ENCODE data around the gene SYTL3. TPM values are rescaled to one million over a fixed set of nuclear protein-coding genes. Genes with fewer than 3 reads are reported as not detected.

Gene SYTL3
- total RNA-seq, 4 donors from 2014 or later, result 2.8 to 5.1 (median 3.4) TPM

GRCh38 chr6:158781692-158782373, 132.0 kb downstream of the SYTL3 start:
- H3K9me3 ChIP-seq, result no peaks in the 10 kb centered on the region
- no peaks in the 10 kb centered on the region for H3K27me3 ChIP-seq
- H3K4me1 ChIP-seq, result peaks cover 23% of the 10 kb centered on the region
- no peak for TF ChIP-seq POLR2A (IDR thresholded peaks at IDR 0.05)
- no peak for TF ChIP-seq CTCF (IDR thresholded peaks at IDR 0.05)
- TF ChIP-seq EP300 (IDR thresholded peaks at IDR 0.05), result no peak
- no peak for TF ChIP-seq POLR2AphosphoS5 (IDR thresholded peaks at IDR 0.05)
- H3K27ac ChIP-seq, result peak overlapping the region; percentile 58
- H3K4me3 ChIP-seq, result no peak overlapping the region
- DNase-seq (ENCODE audit: low spot score in 2 of 2), result peak in 1 of 2 donors; percentile 58
- H3K36me3 ChIP-seq, result peaks cover 63% of the 10 kb centered on the region
- 75% methylated on average over 19 of the region's 19 CpGs for WGBS

- no peaks in the 10 kb centered on the region for H3K27me3 ChIP-seq
- no peak overlapping the region for H3K4me3 ChIP-seq
- no peak for TF ChIP-seq POLR2A (IDR thresholded peaks at IDR 0.05)
- TF ChIP-seq CTCF (IDR thresholded peaks at IDR 0.05), result no peak
- TF ChIP-seq POLR2AphosphoS5 (IDR thresholded peaks at IDR 0.05), result no peak
- no peak for TF ChIP-seq EP300 (IDR thresholded peaks at IDR 0.05)
- no peaks in the 10 kb centered on the region for H3K9me3 ChIP-seq
- 84% methylated on average over 9 of the region's 11 CpGs for WGBS
- H3K27ac ChIP-seq, result peak overlapping the region; percentile 58
- peak in 1 of 2 donors; percentile 20 for DNase-seq (ENCODE audit: low spot score in 2 of 2)
- peaks cover 65% of the 10 kb centered on the region for H3K36me3 ChIP-seq
- H3K4me1 ChIP-seq, result peaks cover 26% of the 10 kb centered on the region
Measured at GRCh38 chr6:158782432-158783166, 132.7 kb downstream of the SYTL3 start.

- Histone ChIP-seq H3K4me3 (no peak overlapping the region), H3K36me3 (peaks cover 67% of the 10 kb centered on the region), H3K9me3 (no peaks in the 10 kb centered on the region), H3K27me3 (no peaks in the 10 kb centered on the region), H3K4me1 (peaks cover 26% of the 10 kb centered on the region), H3K27ac (no peak overlapping the region)
- peak in 1 of 2 donors; percentile 55 for DNase-seq (ENCODE audit: low spot score in 2 of 2)
- 79% methylated on average over 3 of the region's 4 CpGs for WGBS
- no peak for TF ChIP-seq EP300 (IDR thresholded peaks at IDR 0.05)
Measured at GRCh38 chr6:158783167-158783450, 133.3 kb downstream of the SYTL3 start.

- WGBS, result 92% methylated on average over 5 of the region's 5 CpGs
- Histone ChIP-seq H3K9me3 (no peaks in the 10 kb centered on the region), H3K27ac (no peak overlapping the region), H3K36me3 (peaks cover 69% of the 10 kb centered on the region), H3K27me3 (no peaks in the 10 kb centered on the region), H3K4me3 (no peak overlapping the region), H3K4me1 (peaks cover 26% of the 10 kb centered on the region)
- DNase-seq (ENCODE audit: low spot score in 2 of 2), result no peak
- no peak for TF ChIP-seq POLR2A (IDR thresholded peaks at IDR 0.05)
- no peak for TF ChIP-seq POLR2AphosphoS5 (IDR thresholded peaks at IDR 0.05)
- TF ChIP-seq EP300 (IDR thresholded peaks at IDR 0.05), result no peak
- TF ChIP-seq CTCF (IDR thresholded peaks at IDR 0.05), result no peak
Measured at GRCh38 chr6:158783851-158784250, 134.0 kb downstream of the SYTL3 start.

- H3K4me1 ChIP-seq, result peaks cover 26% of the 10 kb centered on the region
- H3K27ac ChIP-seq, result no peak overlapping the region
- 74% methylated on average over 6 of the region's 6 CpGs for WGBS
Measured at GRCh38 chr6:158784505-158784904, 134.7 kb downstream of the SYTL3 start.

GRCh38 chr6:158785036-158785435, 135.2 kb downstream of the SYTL3 start:
- no peak for TF ChIP-seq EP300 (IDR thresholded peaks at IDR 0.05)
- no peak for TF ChIP-seq CTCF (IDR thresholded peaks at IDR 0.05)
- TF ChIP-seq POLR2AphosphoS5 (IDR thresholded peaks at IDR 0.05), result no peak
- TF ChIP-seq POLR2A (IDR thresholded peaks at IDR 0.05), result no peak
- no peaks in the 10 kb centered on the region for H3K9me3 ChIP-seq
- no peak overlapping the region for H3K27ac ChIP-seq
- DNase-seq (ENCODE audit: low spot score in 2 of 2), result no peak
- H3K4me1 ChIP-seq, result peaks cover 26% of the 10 kb centered on the region
- no peak overlapping the region for H3K4me3 ChIP-seq
- H3K36me3 ChIP-seq, result peaks cover 70% of the 10 kb centered on the region
- no peaks in the 10 kb centered on the region for H3K27me3 ChIP-seq
- WGBS, result 94% methylated on average over 12 of the region's 12 CpGs

More at GRCh38 chr6:158784505-158784904, 134.7 kb downstream of the SYTL3 start:
- no peak for DNase-seq (ENCODE audit: low spot score in 2 of 2)
- Histone ChIP-seq H3K4me3 (no peak overlapping the region), H3K9me3 (no peaks in the 10 kb centered on the region), H3K36me3 (peaks cover 70% of the 10 kb centered on the region), H3K27me3 (no peaks in the 10 kb centered on the region)
- TF ChIP-seq POLR2A (IDR thresholded peaks at IDR 0.05), result no peak

All from suprapubic skin (tissue), 4 donors.